ENCODE data around the gene ANKRD34A. TPM values are rescaled to one million over a fixed set of nuclear protein-coding genes. Genes with fewer than 3 reads are reported as not detected.
A peak's percentile ranks its signal among the peaks of the same experiment; 100 is the strongest.

Gene ANKRD34A
- total RNA-seq, 3 donors from 2014 or later: 0.14 to 0.63 (median 0.41) TPM

- intact Hi-C loops (cut with DNase I, micrococcal nuclease): no loop called here
- H3K9me3 ChIP-seq: no peaks in the 10 kb centered on the region
- peak; percentile 90 for ATAC-seq
- peaks cover 27% of the 10 kb centered on the region for H3K4me1 ChIP-seq (ENCODE audit: low read depth)
- peak within 1 kb of the TSS; percentile 89 for H3K4me3 ChIP-seq
- DNase-seq: peak; percentile 98 to 100 (median 99)
- H3K36me3 ChIP-seq (ENCODE audit: low read depth): no peaks in the 10 kb centered on the region
- TF ChIP-seq CTCF (IDR thresholded peaks at IDR 0.05): no peak
Measured at GRCh38 chr1:145996433-145997015, 32.1 kb upstream of the ANKRD34A start, which contains the start of gene TXNIP. Gene TXNIP, minus strand, starts transcription at chr1:145996579. Its CDS starts 313 bp downstream, at chr1:145996266.

GRCh38 chr1:145995964-145996432, 31.6 kb upstream of the ANKRD34A start:
- Histone ChIP-seq H3K36me3 (ENCODE audit: low read depth) (no peaks in the 10 kb centered on the region), H3K4me1 (ENCODE audit: low read depth) (peaks cover 27% of the 10 kb centered on the region), H3K4me3 (peak overlapping the region; percentile 89), H3K9me3 (no peaks in the 10 kb centered on the region)
- ATAC-seq (no peak), DNase-seq (peak in 1 of 3 donors; percentile 49)
- TF ChIP-seq CTCF (IDR thresholded peaks at IDR 0.05): no peak
- intact Hi-C loops (cut with DNase I, micrococcal nuclease): no loop called here

- H3K9me3 ChIP-seq: no peaks in the 10 kb centered on the region
- intact Hi-C loops (cut with DNase I, micrococcal nuclease): no loop called here
- no peak for ATAC-seq
- H3K4me3 ChIP-seq: peak overlapping the region; percentile 89
- no peak for TF ChIP-seq CTCF (IDR thresholded peaks at IDR 0.05)
- DNase-seq: no peak
- no peaks in the 10 kb centered on the region for H3K36me3 ChIP-seq (ENCODE audit: low read depth)
- peaks cover 26% of the 10 kb centered on the region for H3K4me1 ChIP-seq (ENCODE audit: low read depth)
Measured at GRCh38 chr1:145995148-145995881, 30.9 kb upstream of the ANKRD34A start.

- no peak for TF ChIP-seq CTCF (IDR thresholded peaks at IDR 0.05)
- peak in 1 of 3 donors; percentile 47 for DNase-seq
- no peak for ATAC-seq
Measured at GRCh38 chr1:145994391-145995120, 30.2 kb upstream of the ANKRD34A start.

GRCh38 chr1:145993618-145994390, 29.4 kb upstream of the ANKRD34A start:
- H3K36me3 ChIP-seq (ENCODE audit: low read depth): no peaks in the 10 kb centered on the region
- H3K4me1 ChIP-seq (ENCODE audit: low read depth): peaks cover 11% of the 10 kb centered on the region
- ATAC-seq (no peak), DNase-seq (no peak)
- no peaks in the 10 kb centered on the region for H3K9me3 ChIP-seq
- intact Hi-C loops (cut with DNase I, micrococcal nuclease): no loop called here
- no peak for TF ChIP-seq CTCF (IDR thresholded peaks at IDR 0.05)
- peak overlapping the region; percentile 89 for H3K4me3 ChIP-seq

More at GRCh38 chr1:145994391-145995120, 30.2 kb upstream of the ANKRD34A start:
- Histone ChIP-seq H3K9me3 (no peaks in the 10 kb centered on the region), H3K36me3 (ENCODE audit: low read depth) (no peaks in the 10 kb centered on the region), H3K4me1 (ENCODE audit: low read depth) (peaks cover 19% of the 10 kb centered on the region), H3K4me3 (peak overlapping the region; percentile 89)
- intact Hi-C loops (cut with DNase I, micrococcal nuclease): no loop called here
